DLD1 (cell line): ENCODE data around the gene LIMS1.
"Not testable (repeated sequence)": the region's sequence is repeated elsewhere in the genome, so short reads cannot be mapped to it uniquely, and the experiment has no call there.

Source experiments
- in situ Hi-C: cut with HindIII; loops from 2 replicates; pipeline ENCODE4 v1.10.0; 2017; ENCODE audit warnings: low sequenced_read_pairs

The LIMS1 gene

DNA sequence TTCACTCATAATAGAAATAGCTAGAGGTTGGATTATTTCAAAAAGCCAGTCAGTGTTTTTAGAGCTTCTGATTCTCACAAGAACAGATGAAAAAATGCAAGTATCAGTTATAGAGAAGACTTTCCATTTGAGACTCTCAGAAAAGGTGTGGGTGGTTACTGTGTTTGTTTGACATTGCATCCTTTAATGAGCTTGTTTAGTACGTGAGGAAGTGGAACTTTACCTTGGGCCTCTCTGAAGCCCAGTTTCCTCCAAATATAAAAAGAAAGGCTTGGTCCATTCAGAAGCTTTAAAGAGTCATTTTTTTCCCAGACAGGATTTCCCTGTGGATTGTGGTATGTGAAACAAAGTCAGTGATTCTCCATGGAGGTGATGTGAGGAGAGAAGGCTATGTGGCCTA, 95.1 kb downstream of the LIMS1 start:
- in situ Hi-C loops = loop anchor here (10.0 to 25.0 kb wide), 2 partner anchors 65 to 692 kb away; no protein-coding TSS in a partner anchor

DNA sequence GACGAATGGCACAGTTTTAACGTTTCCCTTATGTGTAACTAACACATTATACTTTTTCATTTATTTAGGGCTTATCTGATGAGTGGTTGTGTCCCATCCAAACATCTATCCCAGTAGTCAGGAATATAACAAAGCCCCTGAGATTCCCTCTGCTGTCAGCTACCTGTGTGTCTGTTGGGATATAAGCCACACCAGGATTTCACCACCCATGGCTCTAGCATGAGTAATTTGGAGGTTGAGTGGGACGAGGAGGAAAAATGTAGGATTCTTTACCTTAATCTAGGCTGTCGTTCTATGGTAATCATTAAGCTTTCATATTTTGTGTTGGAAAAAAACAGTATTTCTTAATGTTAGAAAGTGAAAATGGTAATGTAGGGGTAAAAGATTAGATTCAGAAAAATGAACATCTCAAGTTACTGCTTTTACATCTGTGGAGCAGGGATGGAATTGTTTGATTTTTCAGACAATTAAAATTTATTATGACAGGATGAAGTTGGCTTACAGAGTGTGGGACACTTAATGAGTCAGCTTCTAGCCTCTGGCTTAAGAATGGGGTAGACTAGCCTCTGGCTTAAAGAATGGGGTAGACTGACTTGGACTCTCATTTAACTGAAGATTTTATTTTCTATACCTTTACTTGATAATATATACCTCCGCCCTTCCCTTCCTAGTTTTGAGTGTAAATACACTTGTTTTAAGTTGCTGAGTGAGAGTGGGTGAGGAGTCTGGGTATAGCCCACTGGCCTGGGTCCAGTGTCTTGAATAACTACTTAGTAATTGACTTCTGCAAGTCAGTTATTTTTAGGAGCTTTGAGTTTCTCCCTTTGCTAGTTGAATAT, 96.5 kb downstream of the LIMS1 start:
- in situ Hi-C loops = loop anchor here (25.0 kb wide), 1 partner anchor 693 kb away; no protein-coding TSS in a partner anchor

DNA sequence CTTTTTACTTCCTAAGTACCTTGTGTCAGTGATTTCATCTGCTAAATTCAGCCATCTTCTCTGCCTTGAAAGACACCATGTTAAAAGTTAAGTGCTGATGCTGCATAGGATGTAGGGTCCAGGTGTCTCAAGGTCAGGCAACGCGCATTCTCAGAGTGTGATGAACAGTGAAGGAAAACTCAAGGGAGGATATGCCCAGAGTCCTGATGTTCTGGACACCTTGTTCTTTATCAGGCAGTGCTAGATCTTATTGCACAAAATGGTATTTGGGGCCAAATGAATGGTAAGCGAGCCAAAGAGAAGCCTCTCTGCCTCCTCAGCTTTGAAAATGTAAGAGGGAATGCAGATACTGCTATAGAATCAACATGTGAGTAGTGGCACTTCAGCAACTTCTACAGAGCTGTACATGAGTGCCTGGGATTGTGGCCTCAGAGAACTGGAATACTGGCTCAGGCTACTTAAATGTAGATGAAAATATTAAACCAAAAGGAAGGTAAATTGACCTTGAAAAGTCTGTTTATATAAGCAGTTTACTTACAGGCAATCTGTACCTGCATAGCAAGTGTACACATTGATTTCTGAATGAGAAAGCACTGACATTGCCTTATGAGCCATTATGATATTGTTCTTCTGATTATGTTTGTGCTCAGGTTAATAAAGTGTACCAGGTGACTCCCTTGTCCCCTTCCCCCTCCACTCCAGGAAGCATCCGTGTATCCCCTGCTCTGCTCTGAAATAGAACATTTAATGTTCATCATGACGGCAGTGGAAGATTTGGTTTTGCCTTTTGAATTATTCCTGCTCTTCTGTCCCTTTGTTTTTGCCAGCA, 98.3 kb downstream of the LIMS1 start:
- in situ Hi-C loops = loop anchor here (25.0 kb wide), 1 partner anchor 695 kb away; no protein-coding TSS in a partner anchor

DNA sequence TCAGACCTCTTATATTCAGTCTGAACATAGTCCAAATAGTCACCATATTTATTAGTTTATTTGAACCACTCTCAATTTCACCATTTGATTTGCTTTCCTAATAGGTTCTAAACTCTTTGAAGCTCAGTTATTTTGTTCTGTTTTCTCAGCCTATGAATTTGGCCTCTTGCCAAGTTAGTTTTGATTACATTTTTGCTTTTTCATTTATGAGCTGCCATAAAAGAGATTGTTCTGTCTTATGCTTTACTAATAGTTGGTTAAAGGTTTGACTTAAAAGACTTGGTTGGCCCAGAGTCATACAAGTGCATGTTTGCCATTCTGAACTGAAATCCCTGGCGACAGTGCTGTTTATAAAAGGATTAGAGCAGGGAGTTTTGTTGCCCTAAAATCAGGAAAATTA, 99.1 kb downstream of the LIMS1 start:
- in situ Hi-C loops = loop anchor here (25.0 kb wide), 1 partner anchor 696 kb away; no protein-coding TSS in a partner anchor

DNA sequence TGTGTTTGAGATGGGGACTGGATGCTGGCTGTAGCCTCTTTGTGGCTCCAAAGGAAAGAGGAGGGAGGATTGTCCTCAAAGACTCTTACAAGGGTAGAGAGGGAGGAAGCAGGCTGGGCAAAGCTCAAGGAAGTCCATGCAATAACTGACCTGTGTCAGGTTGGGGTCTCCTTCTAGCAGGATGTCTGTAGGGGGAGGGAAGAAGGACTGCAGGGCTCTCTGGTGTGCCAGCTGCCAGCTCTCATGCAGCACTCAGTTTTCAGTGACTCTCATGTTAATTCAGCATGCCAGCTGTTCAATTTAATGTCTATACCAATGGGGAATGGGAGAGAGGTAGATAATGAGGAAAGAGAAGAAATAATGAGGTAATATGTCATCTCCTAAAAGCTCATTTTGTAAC, 99.7 kb downstream of the LIMS1 start:
- in situ Hi-C loops = loop anchor here (25.0 kb wide), 1 partner anchor 697 kb away; no protein-coding TSS in a partner anchor

DNA sequence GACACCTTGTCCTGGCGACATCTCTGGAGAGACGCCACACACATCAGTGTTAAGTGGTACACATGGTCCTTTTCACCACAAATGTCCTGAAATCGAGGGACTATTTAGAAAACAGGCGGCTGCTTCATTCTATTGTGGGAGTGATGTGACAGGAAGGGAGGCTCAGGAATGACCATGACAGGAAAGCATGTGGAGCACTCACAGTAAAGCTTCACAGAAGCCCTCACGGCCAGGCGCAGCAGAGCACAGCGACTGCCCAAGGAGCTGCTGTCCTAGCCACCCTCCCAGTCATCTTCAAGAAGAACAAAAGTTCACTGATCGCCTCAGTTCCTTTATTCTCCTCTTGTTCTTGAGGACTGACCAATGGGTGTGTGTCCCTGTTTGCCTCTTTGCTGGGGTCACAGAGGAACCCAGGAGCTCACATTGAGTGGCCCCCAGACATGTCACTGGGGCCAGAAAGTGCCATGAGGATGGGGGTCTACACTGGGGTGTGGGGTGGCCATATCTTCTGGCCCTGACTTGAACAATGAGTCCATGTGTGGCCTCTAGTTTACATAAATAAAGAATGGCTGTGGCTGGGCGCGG, 100.4 kb downstream of the LIMS1 start:
- in situ Hi-C loops = loop anchor here (25.0 kb wide), 1 partner anchor 697 kb away; no protein-coding TSS in a partner anchor

DNA sequence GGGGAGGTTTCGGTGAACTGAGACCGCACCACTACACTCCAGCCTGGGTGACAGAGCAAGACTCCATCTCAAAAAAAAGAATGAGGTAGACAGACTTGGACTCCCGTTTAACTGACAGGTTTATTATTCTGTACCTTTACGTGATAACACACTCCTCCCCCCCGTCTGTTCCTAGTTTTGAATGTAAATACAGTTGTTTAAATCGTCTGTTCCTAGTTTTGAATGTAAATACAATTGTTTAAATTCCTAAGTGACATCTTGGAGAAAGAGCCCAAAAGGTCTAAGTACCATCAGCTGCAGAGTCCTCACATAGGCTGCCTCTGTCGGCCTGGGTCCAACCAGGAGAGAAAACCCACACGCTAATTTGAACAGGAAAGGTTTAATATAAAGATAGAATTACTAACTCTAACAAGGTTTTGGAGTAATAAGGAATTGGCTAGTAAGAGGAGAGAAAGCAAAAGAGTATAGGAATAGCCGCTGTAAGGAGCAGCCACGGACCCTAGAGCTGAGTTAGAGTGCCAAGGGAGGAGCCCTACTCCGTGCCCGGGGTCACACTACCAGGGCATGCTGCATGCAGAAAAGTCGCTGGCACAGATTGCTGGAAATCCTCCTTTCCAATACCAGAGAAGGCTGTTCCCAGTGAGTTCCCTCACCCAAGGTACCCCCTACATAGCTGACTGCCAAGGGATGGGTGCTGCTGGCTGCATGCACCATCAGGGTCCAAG, 101.5 kb downstream of the LIMS1 start:
- in situ Hi-C loops = loop anchor here (25.0 kb wide), 1 partner anchor 698 kb away; no protein-coding TSS in a partner anchor

DNA sequence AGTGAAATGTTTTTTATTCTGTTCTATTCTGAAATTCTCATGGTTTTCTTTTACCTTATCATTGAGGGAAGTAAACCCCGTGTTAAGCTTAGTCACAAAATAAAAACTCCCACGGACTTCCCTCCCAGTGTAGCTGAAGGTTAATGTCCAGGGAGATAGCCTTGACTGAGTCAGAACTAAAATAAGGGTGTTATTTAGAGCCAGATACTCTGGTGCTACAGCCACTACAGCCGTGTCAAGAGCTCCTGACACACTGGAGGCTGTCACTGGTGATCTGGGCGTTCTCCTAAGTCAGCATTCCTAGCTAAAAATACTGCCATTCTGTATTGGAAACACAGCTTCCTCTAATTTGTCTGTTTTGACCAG, 103.0 kb downstream of the LIMS1 start:
- in situ Hi-C loops = loop anchor here (25.0 kb wide), 1 partner anchor 700 kb away; no protein-coding TSS in a partner anchor

DNA sequence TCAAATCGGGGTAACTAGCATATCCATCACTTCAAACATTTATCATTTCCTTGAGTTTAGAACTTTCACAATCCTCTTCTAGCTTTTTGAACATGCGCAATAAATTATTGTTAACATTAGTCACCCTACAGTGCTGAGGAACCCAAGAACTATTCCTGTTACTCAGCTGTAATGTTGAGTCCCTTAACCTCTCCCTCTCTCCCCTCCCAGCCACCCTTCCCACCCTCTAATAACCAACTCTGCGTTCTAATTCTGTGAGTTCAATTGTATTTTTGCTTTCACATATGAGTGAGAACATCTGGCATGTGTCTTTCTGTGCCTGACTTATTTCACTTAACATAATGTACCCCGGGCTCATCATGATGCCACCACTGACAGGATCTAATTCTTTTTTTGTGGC, 106.5 kb downstream of the LIMS1 start:
- in situ Hi-C loops = loop anchor here (25.0 kb wide), 1 partner anchor 703 kb away; no protein-coding TSS in a partner anchor

DNA sequence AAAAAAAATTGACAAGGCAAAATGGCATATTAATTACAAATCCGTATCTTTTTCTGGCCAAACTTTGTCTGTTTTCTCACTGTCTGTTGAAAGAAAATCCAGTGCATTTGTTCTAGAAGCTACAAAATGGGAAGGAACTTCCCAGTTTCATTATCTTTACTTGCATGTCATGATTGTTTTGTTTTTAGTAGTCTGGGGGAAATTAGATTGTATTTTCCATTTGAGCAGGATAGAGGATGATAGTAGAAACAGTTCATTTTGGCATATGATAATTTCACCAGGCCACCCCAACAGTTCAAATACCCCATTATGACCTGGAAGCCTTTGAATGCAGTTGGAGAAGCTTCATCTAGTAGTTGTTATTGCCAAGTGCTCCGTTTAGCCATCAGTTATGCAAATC, 107.5 kb downstream of the LIMS1 start:
- in situ Hi-C loops = loop anchor here (25.0 kb wide), 1 partner anchor 704 kb away; no protein-coding TSS in a partner anchor

DNA sequence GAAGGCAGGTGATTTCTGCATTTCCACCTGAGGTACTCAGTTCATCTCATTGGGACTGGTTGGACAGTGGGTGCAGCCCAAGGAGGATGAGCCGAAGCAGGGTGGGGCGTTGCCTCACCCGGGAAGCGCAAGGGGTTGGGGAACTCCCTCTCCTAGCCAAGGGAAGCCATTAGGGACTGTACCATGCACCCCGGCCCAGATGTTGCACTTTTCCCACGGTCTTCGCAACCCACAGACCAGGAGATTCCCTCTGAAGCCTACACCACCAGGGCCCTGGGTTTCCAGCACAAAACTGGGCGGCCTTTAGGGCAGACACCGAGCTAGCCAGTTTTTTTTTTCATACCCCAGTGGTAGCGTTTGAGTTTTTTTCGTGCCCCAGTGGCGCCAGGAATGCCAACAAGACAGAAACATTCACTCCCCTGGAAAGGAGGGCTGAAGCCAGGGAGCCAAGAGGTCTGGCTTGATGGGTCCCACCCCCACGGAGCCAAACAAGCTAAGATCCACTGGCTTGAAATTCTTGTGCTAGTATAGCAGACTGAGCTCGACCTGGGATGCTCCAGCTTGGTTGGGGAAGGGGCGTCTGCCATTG, 109.1 kb downstream of the LIMS1 start:
- in situ Hi-C loops = loop anchor here (25.0 kb wide), 1 partner anchor 706 kb away; no protein-coding TSS in a partner anchor

DNA sequence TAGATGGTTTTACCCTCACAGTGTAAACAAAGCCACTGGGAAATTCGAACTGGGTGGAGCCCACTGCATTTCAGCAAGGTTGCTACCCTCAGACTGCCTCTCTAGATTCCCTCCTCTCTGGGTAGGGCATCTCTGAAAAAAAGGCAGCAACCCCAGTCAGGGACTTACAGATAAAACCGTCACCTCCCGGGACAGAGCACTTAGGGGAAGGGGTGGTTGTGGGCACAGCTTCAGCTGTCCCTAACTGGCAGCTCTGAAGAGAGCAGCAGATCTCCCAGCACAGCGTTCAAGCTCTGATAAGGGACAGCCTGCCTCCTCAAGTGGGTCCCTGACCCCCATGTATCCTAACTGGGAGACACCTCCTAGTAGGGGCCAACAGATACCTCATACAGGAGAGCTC, 109.6 kb downstream of the LIMS1 start:
- in situ Hi-C loops = loop anchor here (25.0 kb wide), 1 partner anchor 707 kb away; no protein-coding TSS in a partner anchor

DNA sequence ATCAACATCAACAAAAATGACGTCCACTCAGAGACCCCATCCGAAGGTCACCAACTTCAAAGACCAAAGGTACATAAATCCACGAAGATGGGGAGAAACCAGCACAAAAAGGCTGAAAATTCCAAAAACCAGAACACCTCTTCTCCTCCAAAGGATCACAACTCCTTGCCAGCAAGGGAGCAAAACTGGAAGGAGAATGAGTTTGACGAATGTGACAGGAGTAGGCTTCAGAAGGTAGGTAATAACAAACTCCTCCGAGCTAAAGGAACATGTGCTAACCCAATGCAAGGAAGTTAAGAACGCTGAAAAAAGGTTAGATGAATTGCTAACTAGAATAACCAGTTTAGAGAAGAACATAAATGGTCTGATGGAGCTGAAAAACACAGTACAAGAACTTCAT, 110.2 kb downstream of the LIMS1 start:
- in situ Hi-C loops = loop anchor here (25.0 kb wide), 1 partner anchor 707 kb away; no protein-coding TSS in a partner anchor

DNA sequence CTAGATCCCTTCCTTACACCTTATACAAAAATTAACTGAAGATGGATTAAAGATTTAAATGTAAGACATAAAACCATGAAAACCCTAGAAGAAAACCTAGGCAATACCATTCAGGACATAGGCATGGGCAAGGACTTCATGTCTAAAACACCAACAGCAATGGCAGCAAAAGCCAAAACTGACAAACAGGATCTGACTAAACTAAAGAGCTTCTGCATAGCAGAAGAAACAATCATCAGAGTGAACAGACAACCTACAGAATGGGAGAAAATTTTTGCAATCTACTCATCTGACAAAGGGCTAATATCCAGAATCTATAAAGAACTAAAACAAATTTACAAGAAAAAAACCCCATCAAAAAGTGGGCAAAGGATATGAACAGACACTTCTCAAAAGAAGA, 114.5 kb downstream of the LIMS1 start:
- in situ Hi-C loops = loop anchor here (25.0 kb wide), 1 partner anchor 711 kb away; no protein-coding TSS in a partner anchor

DNA sequence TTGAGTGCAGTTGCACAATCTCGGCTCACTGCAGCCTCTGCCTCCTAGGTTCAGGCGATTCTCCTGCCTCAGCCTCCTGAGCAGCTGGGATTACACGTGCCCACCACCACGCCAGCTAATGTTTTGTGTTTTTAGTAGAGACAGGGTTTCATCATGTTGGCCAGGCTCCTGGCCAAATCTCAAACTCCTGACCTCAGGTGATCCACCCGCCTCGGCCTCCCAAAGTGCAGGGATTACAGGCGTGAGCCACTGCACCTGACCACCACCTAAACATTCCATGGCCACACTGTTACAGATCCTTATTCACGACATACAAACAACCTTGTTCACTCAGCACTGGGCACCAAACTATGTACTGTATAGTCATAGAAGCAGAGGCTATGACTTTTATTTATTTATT, 116.2 kb downstream of the LIMS1 start:
- in situ Hi-C loops = not testable (repeated sequence)

DNA sequence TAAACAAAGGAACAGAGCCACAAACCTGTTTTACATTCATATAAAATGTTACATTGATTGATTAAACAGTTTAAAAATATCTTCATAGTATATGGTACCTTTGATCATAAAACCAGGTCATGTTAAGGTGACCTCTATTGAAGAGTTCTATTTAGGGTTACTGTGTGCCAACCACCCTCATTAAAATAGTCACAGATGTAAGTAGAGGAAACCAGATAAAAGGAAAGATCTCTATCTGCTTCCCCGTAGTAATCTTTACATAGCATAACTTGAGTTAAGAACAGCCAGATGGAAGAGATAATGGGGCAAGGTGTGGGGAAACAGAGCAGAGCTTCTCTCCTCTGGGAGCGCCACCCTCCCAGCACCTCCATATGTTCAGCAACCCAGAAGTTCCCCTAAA, 117.2 kb downstream of the LIMS1 start:
- in situ Hi-C loops = not testable (repeated sequence)

DNA sequence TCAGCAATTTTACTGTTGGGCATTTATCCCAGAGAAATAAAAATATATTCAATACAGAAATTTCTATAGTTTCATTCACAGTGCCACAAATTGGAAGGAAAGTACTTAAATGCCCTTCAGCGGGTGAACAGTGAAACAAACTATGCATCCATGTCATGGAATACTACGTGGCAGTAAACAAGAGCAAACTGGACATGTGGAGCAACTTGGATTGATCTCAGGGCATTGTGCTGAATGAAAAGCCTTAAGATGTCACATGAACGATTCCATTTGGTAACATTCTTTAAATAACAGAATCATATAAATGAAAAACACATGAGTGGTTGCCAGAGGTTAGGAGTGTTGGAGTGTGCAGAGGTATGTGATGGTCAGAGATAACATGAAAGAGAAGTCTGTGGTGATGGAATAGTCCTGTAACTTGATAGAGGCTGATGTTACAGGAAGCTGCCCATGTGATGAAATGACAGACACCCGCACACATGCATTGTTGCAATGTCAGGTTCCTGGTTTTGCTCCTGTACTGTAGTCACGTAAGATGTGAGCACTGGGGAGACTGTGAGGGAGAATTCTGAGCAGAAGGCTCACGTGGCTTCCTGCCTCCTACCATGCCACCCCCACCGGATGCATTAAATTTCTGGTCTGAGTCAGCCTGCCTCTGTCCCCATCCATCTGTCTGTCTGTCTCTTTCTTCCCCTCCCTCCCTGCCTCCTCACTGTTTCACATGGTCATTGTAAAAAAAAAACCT, 118.1 kb downstream of the LIMS1 start:
- in situ Hi-C loops = not testable (repeated sequence)

DNA sequence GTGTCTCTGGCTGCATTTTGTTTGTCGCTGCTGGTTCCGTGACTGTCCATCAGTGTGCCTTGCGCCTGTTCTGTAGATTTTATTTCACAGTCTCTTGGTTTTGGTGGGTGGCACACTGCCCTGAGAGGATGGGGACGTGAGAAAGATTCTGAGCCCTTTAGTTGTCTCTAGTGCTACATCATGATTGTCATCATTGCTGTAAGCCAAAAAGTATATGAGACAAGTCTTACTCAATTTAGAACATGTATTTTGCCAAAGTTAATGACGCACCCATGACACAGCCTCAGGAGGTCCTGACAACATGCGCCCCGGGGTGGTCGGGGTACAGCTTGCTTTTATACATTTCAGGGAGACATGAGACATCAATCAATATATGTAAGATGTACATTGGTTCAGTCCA, 119.2 kb downstream of the LIMS1 start:
- in situ Hi-C loops = not testable (repeated sequence)

DNA sequence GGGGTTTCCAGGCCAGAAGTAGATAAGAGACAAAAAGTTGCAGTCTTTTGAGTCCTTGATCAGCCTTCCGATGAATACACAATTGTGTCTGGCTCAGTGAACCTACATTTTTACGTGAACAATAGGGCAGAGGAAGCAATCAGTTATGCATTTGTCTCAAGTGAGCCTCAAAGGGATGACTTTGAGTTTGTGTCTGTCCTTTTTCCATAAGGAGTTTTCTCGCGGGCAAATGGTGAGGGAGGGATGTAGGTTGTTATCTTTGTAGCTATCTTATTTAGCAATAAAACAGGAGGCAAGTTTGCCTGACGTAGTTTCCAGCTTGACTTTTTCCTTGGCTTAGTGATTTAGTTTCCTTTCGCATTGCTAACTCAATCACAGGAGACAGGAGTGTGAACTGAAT, 119.6 kb downstream of the LIMS1 start:
- in situ Hi-C loops = not testable (repeated sequence)
